ENCODE results near the gene MBLAC1. TPM values are rescaled to one million over a fixed set of nuclear protein-coding genes. Genes with fewer than 3 reads are reported as not detected.

The MBLAC1 gene
- total and polyA plus RNA-seq, 9 of the 15 experiments (the other 6 are each of a cell fraction or from before 2014, with no cell fraction given), result 0.03 to 3.1 (median 0.52) TPM

GRCh38 chr7:100167912-100168323 is 41.2 kb downstream of the MBLAC1 start (continued):
- TF ChIP-seq ZBTB40 (IDR thresholded peaks at IDR 0.05) (peak; percentile 75), ZBTB40 (CRISPR knock-in tag; IDR thresholded peaks at IDR 0.05) (peak; percentile 29; the same call in 1 of the 2 replicates), ZBTB43 (CRISPR knock-in tag; IDR thresholded peaks at IDR 0.05) (no peak), ETV1 (tag; conservative IDR thresholded peaks at IDR 0.05; ENCODE audit: low read depth) (no peak), TSC22D4 (tag; IDR thresholded peaks at IDR 0.05) (no peak), ZNF174 (CRISPR knock-in tag; IDR thresholded peaks at IDR 0.05) (no peak)
